GM06990 (cell line): ENCODE data around the gene SRC.

Source experiments
- DNase-seq: peaks from one replicate; pipeline ENCODE4 v3.0.0-alpha.2; 2011; ENCODE audit not compliant: insufficient read length; ENCODE audit errors: extremely low read depth
- H3K27me3 ChIP-seq: replicated peaks from 2 replicates; pipeline ENCODE4 v1.6.0; 2011; ENCODE audit warnings: low read length; ENCODE audit not compliant: control insufficient read depth, insufficient read depth
- H3K36me3 ChIP-seq: 2 replicates; pipeline ENCODE4 v1.5.1; 2011; ENCODE audit warnings: low read length; ENCODE audit not compliant: control insufficient read depth, insufficient read depth
- H3K4me3 ChIP-seq: replicated peaks from 2 replicates; pipeline ENCODE4 v1.5.1; 2011; ENCODE audit warnings: low read depth, mild to moderate bottlenecking, control low read depth, low read length
- CTCF ChIP-seq: IDR thresholded peaks from 2 replicates; pipeline ENCODE4 v1.5.1; 2011; ENCODE audit warnings: low read length, control low read depth, mild to moderate bottlenecking, inconsistent platforms; ENCODE audit not compliant: insufficient read depth, poor library complexity, severe bottlenecking

SRC gene

GRCh38 chr20:37376791-37377190 is 30.9 kb downstream of the SRC start:
- no peaks in the 10 kb centered on the region for H3K27me3 ChIP-seq
- DNase-seq: no peak
- TF ChIP-seq CTCF: no peak
- peaks cover 7% of the 10 kb centered on the region for H3K36me3 ChIP-seq
- H3K4me3 ChIP-seq: no peak overlapping the region

- Histone ChIP-seq H3K36me3 (peaks cover 7% of the 10 kb centered on the region), H3K27me3 (no peaks in the 10 kb centered on the region), H3K4me3 (no peak overlapping the region)
- TF ChIP-seq CTCF: no peak
- peak; percentile 47 for DNase-seq
Observed at GRCh38 chr20:37377346-37378081, 31.6 kb downstream of the SRC start.

- Histone ChIP-seq H3K4me3 (no peak overlapping the region), H3K27me3 (no peaks in the 10 kb centered on the region), H3K36me3 (peaks cover 12% of the 10 kb centered on the region)
- TF ChIP-seq CTCF: no peak
- DNase-seq: no peak
Observed at GRCh38 chr20:37378420-37378784, 32.5 kb downstream of the SRC start.

- peaks cover 12% of the 10 kb centered on the region for H3K36me3 ChIP-seq
- no peaks in the 10 kb centered on the region for H3K27me3 ChIP-seq
- H3K4me3 ChIP-seq: no peak overlapping the region
- TF ChIP-seq CTCF: no peak
- no peak for DNase-seq
Observed at GRCh38 chr20:37378785-37379598, 33.1 kb downstream of the SRC start.

GRCh38 chr20:37379967-37380828 is 34.3 kb downstream of the SRC start:
- TF ChIP-seq CTCF: no peak
- peaks cover 17% of the 10 kb centered on the region for H3K36me3 ChIP-seq
- no peak for DNase-seq
- no peak overlapping the region for H3K4me3 ChIP-seq
- H3K27me3 ChIP-seq: no peaks in the 10 kb centered on the region
